ENCODE measurements around the gene SOX14.

Gene SOX14

GRCh38 chr3:137746808-137747207 lies 17.3 kb upstream of the SOX14 start:
- H3K4me1 ChIP-seq (ENCODE audit: control insufficient read depth in 1 of 2, insufficient read depth in 1 of 2, low read depth in 1 of 2, low read length in 1 of 2), result no peaks in the 10 kb centered on the region
- no peaks in the 10 kb centered on the region for H3K9me3 ChIP-seq
- H3K27ac ChIP-seq, result no peak overlapping the region
- H3K36me3 ChIP-seq, result no peaks in the 10 kb centered on the region
- H3K27me3 ChIP-seq, result no peaks in the 10 kb centered on the region
- no peak overlapping the region for H3K4me3 ChIP-seq (ENCODE audit: low read depth in 1 of 2, low read length in 1 of 2)
- no peak for TF ChIP-seq CTCF (IDR thresholded peaks at IDR 0.05)

- Histone ChIP-seq H3K27me3 (peaks cover 72% of the 10 kb centered on the region), H3K9me3 (no peaks in the 10 kb centered on the region), H3K27ac (no peak overlapping the region), H3K4me3 (ENCODE audit: low read depth in 1 of 2, low read length in 1 of 2) (no peak overlapping the region), H3K4me1 (ENCODE audit: control insufficient read depth in 1 of 2, insufficient read depth in 1 of 2, low read depth in 1 of 2, low read length in 1 of 2) (peaks cover 0 to 2% of the 10 kb centered on the region in 2 experiments), H3K36me3 (no peaks in the 10 kb centered on the region)
- no peak for TF ChIP-seq CTCF (IDR thresholded peaks at IDR 0.05)
Observed at GRCh38 chr3:137759505-137759904, 4.6 kb upstream of the SOX14 start.

GRCh38 chr3:137760341-137761098 lies 3.6 kb upstream of the SOX14 start:
- H3K27me3 ChIP-seq, result peaks cover 82% of the 10 kb centered on the region
- no peaks in the 10 kb centered on the region for H3K9me3 ChIP-seq
- H3K4me3 ChIP-seq (ENCODE audit: low read depth in 1 of 2, low read length in 1 of 2), result no peak overlapping the region
- H3K4me1 ChIP-seq (ENCODE audit: control insufficient read depth in 1 of 2, insufficient read depth in 1 of 2, low read depth in 1 of 2, low read length in 1 of 2), result peaks cover 0 to 2% of the 10 kb centered on the region in 2 experiments
- H3K36me3 ChIP-seq, result no peaks in the 10 kb centered on the region
- no peak for TF ChIP-seq CTCF (IDR thresholded peaks at IDR 0.05)
- H3K27ac ChIP-seq, result no peak overlapping the region

GRCh38 chr3:137761099-137761562 lies 3.0 kb upstream of the SOX14 start:
- no peak overlapping the region for H3K4me3 ChIP-seq (ENCODE audit: low read depth in 1 of 2, low read length in 1 of 2)
- peaks cover 0 to 2% of the 10 kb centered on the region in 2 experiments for H3K4me1 ChIP-seq (ENCODE audit: control insufficient read depth in 1 of 2, insufficient read depth in 1 of 2, low read depth in 1 of 2, low read length in 1 of 2)
- peaks cover 88% of the 10 kb centered on the region for H3K27me3 ChIP-seq
- no peak overlapping the region for H3K27ac ChIP-seq
- H3K9me3 ChIP-seq, result no peaks in the 10 kb centered on the region
- no peak for TF ChIP-seq CTCF (IDR thresholded peaks at IDR 0.05)
- H3K36me3 ChIP-seq, result no peaks in the 10 kb centered on the region

GRCh38 chr3:137761563-137762503 lies 2.3 kb upstream of the SOX14 start:
- Histone ChIP-seq H3K4me3 (ENCODE audit: low read depth in 1 of 2, low read length in 1 of 2) (no peak overlapping the region), H3K27me3 (peaks cover 95% of the 10 kb centered on the region), H3K27ac (no peak overlapping the region), H3K36me3 (no peaks in the 10 kb centered on the region), H3K4me1 (ENCODE audit: control insufficient read depth in 1 of 2, insufficient read depth in 1 of 2, low read depth in 1 of 2, low read length in 1 of 2) (peaks cover 0 to 2% of the 10 kb centered on the region in 2 experiments), H3K9me3 (no peaks in the 10 kb centered on the region)
- TF ChIP-seq CTCF (IDR thresholded peaks at IDR 0.05), result no peak
